Aorta (tissue), 5 donors: ENCODE data around the gene ZCWPW1. TPM values are rescaled to one million over a fixed set of nuclear protein-coding genes. Genes with fewer than 3 reads are reported as not detected.

ENCODE experiments used
- ATAC-seq: fragments of 200-7000 bp; cut with Tn5 transposase; one replicate; pipeline ENCODE4 v1.9.1; 2022; ENCODE audit warnings: moderate library complexity; ENCODE audit not compliant: low FRiP score
- DNase-seq, 2 donors: peaks; one replicate each; pipeline ENCODE4 v3.0.0-alpha.2; 2020
- H3K27ac ChIP-seq, 2 donors: one replicate each; pipeline ENCODE4 v1.5.1; 2013; ENCODE audit warnings: low read length in 2 of 2, mild to moderate bottlenecking in 2 of 2, moderate library complexity in 2 of 2, control low read depth in 1 of 2, inconsistent platforms in 1 of 2, low read depth in 1 of 2
- H3K27me3 ChIP-seq, 2 donors: one replicate each; pipeline ENCODE4 v1.6.1; 2013; ENCODE audit warnings: control low read depth in 1 of 2, low read length in 1 of 2, mild to moderate bottlenecking in 1 of 2, moderate library complexity in 1 of 2; ENCODE audit not compliant: insufficient read depth in 2 of 2, control insufficient read depth in 1 of 2
- H3K36me3 ChIP-seq, 2 donors: one replicate each; pipeline ENCODE4 v1.6.1; 2013; ENCODE audit warnings: control low read depth in 1 of 2, low read length in 1 of 2, mild to moderate bottlenecking in 1 of 2; ENCODE audit not compliant: insufficient read depth in 2 of 2, control insufficient read depth in 1 of 2
- H3K4me1 ChIP-seq, 2 donors: one replicate each; pipeline ENCODE4 v1.6.1; 2013; ENCODE audit warnings: low read length in 2 of 2, control low read depth in 1 of 2, mild to moderate bottlenecking in 1 of 2, moderate library complexity in 1 of 2; ENCODE audit not compliant: insufficient read depth in 2 of 2, control insufficient read depth in 1 of 2
- H3K4me3 ChIP-seq, 2 donors: one replicate each; pipeline ENCODE4 v1.5.1; 2013; ENCODE audit warnings: low read length in 2 of 2, control low read depth in 1 of 2, mild to moderate bottlenecking in 1 of 2
- H3K9me3 ChIP-seq: one replicate; pipeline ENCODE4 v1.6.1; 2013; ENCODE audit warnings: mild to moderate bottlenecking, low read length; ENCODE audit not compliant: control insufficient read depth
- WGBS, 2 donors: extraction: QIAGEN DNeasy Blood & Tissue Kit; methylation state at CpG; one replicate each; pipeline ENCODE4 v1.1.7; 2013; 5-methylcytosine and 5-hydroxymethylcytosine counted together
- intact Hi-C, 2 donors: fragments of 100-400 bp; cut with DNase I; formaldehyde crosslinking; loops; one replicate each; pipeline versions ENCODE4 v1.14.2 to v1.15.0; 2022
- polyA plus RNA-seq, 2 donors: library from polyadenylated mRNA; stranded (reverse); fragments of 200-250 nt; gene quantifications; one replicate each; pipeline ENCODE4 v1.2.3, GENCODE V29; 2013
- total RNA-seq, 2 donors: library from RNA; stranded (reverse); fragmentation: NEBNext Ultra II Directional; extraction: Animal tissue kit (Norgen Biotek cat#: 25700); gene quantifications; one replicate each; pipeline ENCODE4 v1.2.1, GENCODE V29; 2021
- donor health status: healthy with polysubstance abuse.
- donor health status: Bipolar disorder and iron deficiency.
- donor health status: DM: no; HTN: no; CAD: no.
- donor health status: DM: no; HTN: no; CAD: no.
- donor health status: DM: yes; HTN: yes; CAD: no.

ZCWPW1 gene
- total and polyA plus RNA-seq, 4 donors, result 2.2 to 18.7 (median 4.2) TPM

GRCh38 chr7:100437150-100438100, 8.9 kb upstream of the ZCWPW1 start:
- Histone ChIP-seq H3K4me3 (no peak overlapping the region), H3K9me3 (no peaks in the 10 kb centered on the region), H3K27ac (no peak overlapping the region), H3K27me3 (no peaks in the 10 kb centered on the region), H3K36me3 (no peaks in the 10 kb centered on the region), H3K4me1 (no peaks in the 10 kb centered on the region)
- ATAC-seq (no peak), DNase-seq (peak; percentile 55 to 73)
- 90 to 91% methylated on average over 28 of the region's 28 CpGs for WGBS, 2 donors
- intact Hi-C loops, result no loop called here

DNA sequence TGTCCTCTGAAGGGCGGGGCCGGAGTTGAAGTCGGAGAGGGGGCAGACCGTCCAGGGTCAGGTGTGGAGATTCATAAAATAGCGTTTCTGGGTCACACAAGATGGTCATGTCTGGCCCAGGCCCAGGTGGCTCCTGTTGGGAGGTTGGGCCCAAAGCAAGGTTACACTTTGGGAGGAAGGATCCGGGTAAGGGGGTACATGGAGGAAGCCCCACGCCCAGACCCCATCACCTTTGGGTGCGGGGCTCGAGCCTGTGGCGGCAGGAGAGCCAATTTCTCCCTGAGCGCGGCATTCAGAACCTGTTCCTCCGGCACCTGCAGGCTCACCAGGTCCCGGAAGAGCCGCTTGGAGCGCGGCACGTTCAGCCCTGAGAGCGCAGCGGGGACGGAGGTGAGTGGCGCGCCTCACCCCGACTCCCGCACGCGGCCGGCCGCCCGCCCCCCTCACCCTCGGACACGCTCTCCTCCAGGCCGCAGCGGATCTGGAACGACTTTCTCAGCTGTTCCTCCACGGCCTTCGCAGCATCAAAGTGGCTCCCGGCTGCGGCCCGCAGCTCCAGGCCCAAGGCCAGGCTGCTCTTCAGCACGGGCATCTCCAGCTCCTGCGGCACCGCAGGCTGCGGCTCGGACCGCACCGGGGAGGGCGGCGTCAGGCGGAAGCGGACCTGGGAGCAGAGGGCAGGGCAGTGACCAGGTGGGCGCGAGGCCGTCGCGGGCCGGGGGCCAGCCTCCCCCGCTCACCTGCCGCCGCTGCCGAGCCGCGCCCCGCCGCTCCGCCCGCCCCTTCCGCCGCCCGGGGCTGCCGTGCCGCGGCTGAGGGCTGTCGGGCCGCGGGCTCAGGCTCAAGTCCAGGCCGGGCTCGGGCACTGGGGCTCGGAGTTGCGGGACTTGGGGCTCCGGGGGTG, 7.2 kb upstream of the ZCWPW1 start:
- 2 to 5% methylated on average over 35 to 81 of the region's 81 CpGs for WGBS, 2 donors
- peak overlapping the region; percentile 77 to 95 for H3K4me3 ChIP-seq
- no peaks in the 10 kb centered on the region for H3K9me3 ChIP-seq
- no peaks in the 10 kb centered on the region for H3K27me3 ChIP-seq
- DNase-seq (peak; percentile 68 to 82), ATAC-seq (peak; percentile 28)
- intact Hi-C loops, result no loop called here
- no peaks in the 10 kb centered on the region for H3K4me1 ChIP-seq
- peak overlapping the region; percentile 77 to 83 for H3K27ac ChIP-seq
- H3K36me3 ChIP-seq, result no peaks in the 10 kb centered on the region

GRCh38 chr7:100434297-100435144, 6.0 kb upstream of the ZCWPW1 start:
- no peak for ATAC-seq
- H3K4me1 ChIP-seq, result no peaks in the 10 kb centered on the region
- no peaks in the 10 kb centered on the region for H3K36me3 ChIP-seq
- peak; percentile 24 to 55 for DNase-seq
- WGBS, 2 donors, result 84 to 87% methylated on average over 22 of the region's 22 CpGs
- intact Hi-C loops, result no loop called here
- no peaks in the 10 kb centered on the region for H3K27me3 ChIP-seq
- H3K27ac ChIP-seq, result no peak overlapping the region
- no peaks in the 10 kb centered on the region for H3K9me3 ChIP-seq
- no peak overlapping the region for H3K4me3 ChIP-seq

- Histone ChIP-seq H3K36me3 (no peaks in the 10 kb centered on the region), H3K4me3 (no peak overlapping the region), H3K27me3 (no peaks in the 10 kb centered on the region), H3K27ac (no peak overlapping the region), H3K9me3 (no peaks in the 10 kb centered on the region), H3K4me1 (no peaks in the 10 kb centered on the region)
- intact Hi-C loops, result no loop called here
- DNase-seq (peak; percentile 27 to 57), ATAC-seq (no peak)
- WGBS, 2 donors, result 78 to 80% methylated on average over 10 of the region's 10 CpGs
These were observed 5.2 kb upstream of the ZCWPW1 start for GRCh38 chr7:100433592-100434296.

- Histone ChIP-seq H3K27me3 (no peaks in the 10 kb centered on the region), H3K9me3 (no peaks in the 10 kb centered on the region), H3K27ac (no peak overlapping the region), H3K36me3 (no peaks in the 10 kb centered on the region), H3K4me1 (no peaks in the 10 kb centered on the region), H3K4me3 (no peak overlapping the region)
- DNase-seq (peak; percentile 44 to 59), ATAC-seq (no peak)
- intact Hi-C loops, result no loop called here
- 69 to 73% methylated on average over 4 of the region's 4 CpGs for WGBS, 2 donors
These were observed 4.7 kb upstream of the ZCWPW1 start for GRCh38 chr7:100433276-100433591.

DNA sequence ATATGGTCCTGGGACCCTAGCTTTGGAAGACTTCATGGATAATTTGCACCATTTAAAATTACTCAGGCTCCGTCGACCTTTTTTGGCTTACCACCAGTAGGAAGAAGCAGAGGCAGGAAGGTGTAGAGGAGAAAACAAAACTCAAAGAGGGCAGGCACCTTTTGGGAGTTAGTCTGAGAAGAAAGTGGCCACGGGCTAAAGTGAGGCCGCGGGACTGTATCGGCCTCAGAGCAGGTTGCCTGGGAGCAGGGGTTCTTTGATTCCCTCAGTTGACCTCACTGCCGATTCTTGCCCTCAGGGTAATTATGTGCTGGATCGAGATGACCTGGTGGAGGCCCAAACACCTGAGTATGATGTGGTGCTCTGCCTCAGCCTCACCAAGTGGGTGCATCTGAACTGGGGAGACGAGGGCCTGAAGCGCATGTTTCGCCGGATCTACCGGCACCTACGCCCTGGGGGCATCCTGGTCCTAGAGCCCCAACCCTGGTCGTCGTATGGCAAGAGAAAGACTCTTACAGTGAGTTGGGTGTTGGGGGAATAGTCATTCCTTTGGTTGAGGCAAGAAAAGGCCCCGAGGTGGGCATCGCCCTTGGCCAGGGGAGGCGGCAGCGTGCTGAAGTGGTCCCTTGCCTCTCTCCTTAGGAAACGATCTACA, 4.2 kb upstream of the ZCWPW1 start:
- H3K36me3 ChIP-seq, result no peaks in the 10 kb centered on the region
- H3K27me3 ChIP-seq, result no peaks in the 10 kb centered on the region
- no peak for ATAC-seq
- no peaks in the 10 kb centered on the region for H3K4me1 ChIP-seq
- WGBS, 2 donors, result 87% methylated on average over 21 of the region's 21 CpGs
- no peak overlapping the region for H3K27ac ChIP-seq
- H3K9me3 ChIP-seq, result no peaks in the 10 kb centered on the region
- DNase-seq, result peak; percentile 44 to 54
- H3K4me3 ChIP-seq, result no peak overlapping the region
- intact Hi-C loops, result no loop called here

DNA sequence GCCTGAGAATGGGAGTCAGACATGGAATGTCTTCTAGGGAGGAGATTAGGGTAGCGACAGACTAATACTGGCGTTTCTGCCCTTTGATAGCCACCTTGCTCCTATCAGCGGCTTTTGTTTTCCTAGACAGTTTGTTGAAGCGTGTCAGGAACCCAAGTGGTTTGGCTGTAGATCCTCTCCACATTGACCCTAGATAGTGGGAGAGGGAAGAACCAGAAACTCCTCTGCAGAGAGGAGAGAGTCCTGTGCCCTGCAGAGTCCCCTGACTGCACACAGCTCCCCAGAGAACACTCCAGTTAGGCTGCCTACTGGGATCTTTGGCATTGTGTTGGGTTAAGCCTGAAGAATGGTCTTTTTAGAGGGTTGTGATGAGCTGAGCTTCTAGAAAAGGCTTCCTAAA, 3.5 kb upstream of the ZCWPW1 start:
- DNase-seq (peak in 1 of 2 donors; percentile 15), ATAC-seq (no peak)
- H3K4me3 ChIP-seq, result no peak overlapping the region
- no peak overlapping the region for H3K27ac ChIP-seq
- whole genome bisulfite sequencing, 2 donors, result 83 to 85% methylated on average over 4 of the region's 4 CpGs
- H3K4me1 ChIP-seq, result no peaks in the 10 kb centered on the region
- no peaks in the 10 kb centered on the region for H3K9me3 ChIP-seq
- H3K36me3 ChIP-seq, result no peaks in the 10 kb centered on the region
- H3K27me3 ChIP-seq, result no peaks in the 10 kb centered on the region
- intact Hi-C loops, result no loop called here
